H1 (cell line): ENCODE measurements around the gene ZNF70. TPM values are rescaled to one million over a fixed set of nuclear protein-coding genes. Genes with fewer than 3 reads are reported as not detected.

ENCODE experiments used
- CTCF ChIA-PET: fragments of 300-600 bp; sonication (Branson Sonifier 250); formaldehyde crosslinking; loops from one replicate; lab custom pipeline; 2021; ENCODE audit not compliant: partially characterized antibody; lab: Charles Lee
- POLR2A ChIA-PET: fragments of 300-600 bp; sonication (Branson Sonifier 250); formaldehyde crosslinking; loops from one replicate; lab custom pipeline; 2021; ENCODE audit warnings: inconsistent platforms; ENCODE audit not compliant: partially characterized antibody; lab: Charles Lee
- DNase-seq, 2 experiments: peaks; one replicate each; pipeline versions ENCODE4 v3.0.0 to v3.0.0-alpha.2; 2010 to 2022; ENCODE audit warnings: low spot score in 2 of 2, low read depth in 1 of 2, mixed read lengths in 1 of 2
- FAIRE-seq: peaks from 2 replicates; lab custom pipeline; 2011; peaks lifted over from hg19 to GRCh38; lab: Jason Lieb, UNC
- H2AFZ ChIP-seq: 2 replicates; pipeline ENCODE4 v1.8.1; 2012; ENCODE audit warnings: low read length, inconsistent platforms
- H2AK5ac ChIP-seq: 2 replicates; pipeline ENCODE4 v1.6.1; 2013; ENCODE audit warnings: low read depth, low read length
- H2BK120ac ChIP-seq: replicated peaks from 2 replicates; pipeline ENCODE3; 2013; ENCODE audit warnings: low read depth, low read length, inconsistent platforms
- H2BK12ac ChIP-seq: 2 replicates; pipeline ENCODE4 v1.6.1; 2013; ENCODE audit warnings: low read depth, low read length
- H2BK15ac ChIP-seq: 2 replicates; pipeline ENCODE4 v1.6.1; 2013; ENCODE audit warnings: low read length
- H2BK20ac ChIP-seq: 2 replicates; pipeline ENCODE4 v1.6.1; 2013; ENCODE audit warnings: low read length
- H2BK5ac ChIP-seq: 2 replicates; pipeline ENCODE4 v1.6.1; 2013; ENCODE audit warnings: low read depth, low read length
- H3K14ac ChIP-seq: 2 replicates; pipeline ENCODE4 v1.6.1; 2013; ENCODE audit warnings: inconsistent platforms; ENCODE audit not compliant: insufficient read length
- H3K18ac ChIP-seq: 2 replicates; pipeline ENCODE4 v1.6.1; 2013; ENCODE audit warnings: low read length; ENCODE audit errors: extremely low read depth
- H3K23ac ChIP-seq: 2 replicates; pipeline ENCODE4 v1.6.1; 2013; ENCODE audit warnings: inconsistent platforms; ENCODE audit not compliant: insufficient read length
- H3K23me2 ChIP-seq: 2 replicates; pipeline ENCODE4 v1.6.1; 2013; ENCODE audit warnings: low read depth, low read length
- H3K27ac ChIP-seq: 2 replicates; pipeline ENCODE4 v1.6.1; 2011; ENCODE audit warnings: low read depth, low read length, inconsistent platforms
- H3K27me3 ChIP-seq, 4 experiments: replicated peaks in 1 of 4; 1 replicate in 1 of 4; 2 replicates in 3 of 4; pipeline versions ENCODE4 v1.6.1 to v1.8.1; 2011 to 2013; ENCODE audit warnings: low read length in 3 of 4, mild to moderate bottlenecking in 3 of 4, inconsistent platforms in 2 of 4, mixed read lengths in 2 of 4, moderate library complexity in 1 of 4; ENCODE audit not compliant: control insufficient read depth in 3 of 4, insufficient read depth in 3 of 4; ENCODE audit errors: extremely low read depth in 1 of 4
- H3K36me3 ChIP-seq, 4 experiments: 2 replicates each; pipeline versions ENCODE4 v1.6.1 to v1.8.1; 2011 to 2013; ENCODE audit warnings: mild to moderate bottlenecking in 4 of 4, low read length in 3 of 4, moderate library complexity in 2 of 4, control low read depth in 1 of 4, inconsistent platforms in 1 of 4; ENCODE audit not compliant: insufficient read depth in 4 of 4, control insufficient read depth in 2 of 4
- H3K4ac ChIP-seq: replicated peaks from 2 replicates; pipeline ENCODE3; 2013; ENCODE audit warnings: low read length, low read depth, mixed read lengths, inconsistent platforms; ENCODE audit not compliant: insufficient read length
- H3K4me1 ChIP-seq, 4 experiments: replicated peaks in 1 of 4; 1 replicate in 1 of 4; 2 replicates in 3 of 4; pipeline versions ENCODE4 v1.6.1 to v1.8.1; 2011 to 2013; ENCODE audit warnings: low read length in 3 of 4, inconsistent platforms in 2 of 4, mixed read lengths in 1 of 4; ENCODE audit not compliant: insufficient read depth in 4 of 4, control insufficient read depth in 3 of 4
- H3K4me2 ChIP-seq, 2 experiments: 2 replicates each; pipeline versions ENCODE4 v1.6.1 to v1.8.1; 2011 to 2013; ENCODE audit warnings: low read depth in 2 of 2, low read length in 2 of 2, control low read depth in 1 of 2, inconsistent platforms in 1 of 2, mild to moderate bottlenecking in 1 of 2; ENCODE audit not compliant: insufficient read depth in 1 of 2
- H3K4me3 ChIP-seq, 4 experiments: fragments of 200-600, 300-600 bp in 1 of 4; sonication (generic), shearing (Covaris generic), sonication (Bioruptor Twin) in 1 of 4; 2 replicates each; pipeline versions ENCODE4 v1.5.1 to v1.8.1; 2011 to 2016; ENCODE audit warnings: low read length in 4 of 4, low read depth in 3 of 4, control low read depth in 2 of 4, inconsistent platforms in 2 of 4, mild to moderate bottlenecking in 2 of 4, mixed read lengths in 1 of 4, moderate library complexity in 1 of 4; ENCODE audit not compliant: insufficient read depth in 2 of 4; ENCODE audit errors: extremely low read depth in 1 of 4
- H3K56ac ChIP-seq: replicated peaks from 2 replicates; pipeline ENCODE3; 2013; ENCODE audit warnings: low read depth, mild to moderate bottlenecking, mixed read lengths, low read length, inconsistent platforms; ENCODE audit not compliant: insufficient read length
- H3K79me1 ChIP-seq: 2 replicates; pipeline ENCODE4 v1.6.1; 2013; ENCODE audit warnings: low read depth, low read length, control low read depth
- H3K79me2 ChIP-seq, 2 experiments: 2 replicates each; pipeline versions ENCODE4 v1.6.1 to v1.8.1; 2012 to 2013; ENCODE audit warnings: low read length in 2 of 2, mild to moderate bottlenecking in 2 of 2, inconsistent platforms in 1 of 2; ENCODE audit not compliant: insufficient read depth in 2 of 2, control insufficient read depth in 1 of 2
- H3K9ac ChIP-seq, 4 experiments: replicated peaks in 1 of 4; 1 replicate in 1 of 4; 2 replicates in 3 of 4; pipeline versions ENCODE4 v1.6.1 to v1.8.1; 2011 to 2013; ENCODE audit warnings: low read depth in 3 of 4, low read length in 3 of 4, control low read depth in 2 of 4, mild to moderate bottlenecking in 2 of 4, moderate library complexity in 2 of 4, inconsistent platforms in 1 of 4; ENCODE audit errors: extremely low read depth in 1 of 4
- H3K9me3 ChIP-seq, 2 experiments: 2 replicates each; pipeline versions ENCODE4 v1.6.1 to v1.8.1; 2012 to 2013; ENCODE audit warnings: mild to moderate bottlenecking in 2 of 2, moderate library complexity in 2 of 2, control low read depth in 1 of 2, inconsistent platforms in 1 of 2, low read depth in 1 of 2, low read length in 1 of 2, mixed read lengths in 1 of 2; ENCODE audit not compliant: insufficient read depth in 2 of 2
- H4K20me1 ChIP-seq, 2 experiments: replicated peaks in 1 of 2; 2 replicates each; pipeline versions ENCODE3 to v1.8.1; 2011 to 2013; ENCODE audit warnings: inconsistent platforms in 2 of 2, low read length in 2 of 2, mild to moderate bottlenecking in 1 of 2; ENCODE audit not compliant: insufficient read depth in 2 of 2, control insufficient read depth in 1 of 2
- H4K5ac ChIP-seq: 2 replicates; pipeline ENCODE4 v1.6.1; 2013; ENCODE audit warnings: low read length, low read depth, mixed read lengths, inconsistent platforms; ENCODE audit not compliant: insufficient read length
- H4K8ac ChIP-seq: 2 replicates; pipeline ENCODE4 v1.8.0; 2013; ENCODE audit warnings: mild to moderate bottlenecking, moderate library complexity, low read length, inconsistent platforms; ENCODE audit not compliant: insufficient read depth; ENCODE audit errors: extremely low read depth
- H4K91ac ChIP-seq: replicated peaks from 2 replicates; pipeline ENCODE3; 2013; ENCODE audit warnings: low read length, mixed read lengths, inconsistent platforms; ENCODE audit not compliant: insufficient read length
- ATF3 ChIP-seq: IDR thresholded peaks from 2 replicates; pipeline ENCODE4 v1.6.1; 2011; ENCODE audit warnings: low read depth, mild to moderate bottlenecking, low read length; ENCODE audit not compliant: insufficient read depth
- BACH1 ChIP-seq: IDR thresholded peaks from 2 replicates; pipeline ENCODE4 v1.6.1; 2012; ENCODE audit warnings: low read length, improper control_type of control experiment
- CHD2 ChIP-seq: IDR thresholded peaks from 2 replicates; pipeline ENCODE4 v1.6.1; 2012; ENCODE audit warnings: low read length, improper control_type of control experiment
- HDAC2 ChIP-seq, 2 experiments: fragments of 300-600 bp in 1 of 2; sonication (generic) in 1 of 2; IDR thresholded peaks; 2 replicates each; pipeline ENCODE4 v1.6.1; 2011 to 2012; ENCODE audit warnings: low read depth in 2 of 2, low read length in 2 of 2, mild to moderate bottlenecking in 2 of 2, moderate library complexity in 2 of 2, borderline replicate concordance in 1 of 2, inconsistent platforms in 1 of 2
- RAD21 ChIP-seq, 2 experiments: IDR thresholded peaks in 1 of 2; conservative IDR thresholded peaks in 1 of 2; 2 replicates each; pipeline ENCODE4 v1.6.1; 2011; ENCODE audit warnings: low read depth in 2 of 2, low read length in 2 of 2, improper control_type of control experiment in 1 of 2, inconsistent platforms in 1 of 2, mild to moderate bottlenecking in 1 of 2, moderate library complexity in 1 of 2
- RBBP5 ChIP-seq: IDR thresholded peaks from 2 replicates; pipeline ENCODE4 v1.7.1; 2012; ENCODE audit warnings: low read depth, mild to moderate bottlenecking, inconsistent platforms, low read length, moderate library complexity, borderline replicate concordance
- SP1 ChIP-seq: IDR thresholded peaks from 2 replicates; pipeline ENCODE4 v1.6.1; 2011; ENCODE audit warnings: low read depth, low read length
- WGBS, 2 experiments: shearing (Covaris generic) in 1 of 2; methylation state at CpG; one replicate each; pipeline versions ENCODE4 v1.1.6 to v1.1.7; 2013 to 2015; ENCODE audit warnings: low lambda C conversion rate in 2 of 2, mixed read lengths in 2 of 2, inconsistent platforms in 1 of 2, low coverage in 1 of 2, missing lambda C conversion rate in 1 of 2; ENCODE audit not compliant: insufficient replicate concordance in 2 of 2, insufficient coverage in 1 of 2, insufficient read length in 1 of 2; ENCODE audit errors: extremely low coverage in 1 of 2, missing lambda C conversion rate in 1 of 2; 5-methylcytosine and 5-hydroxymethylcytosine counted together
- polyA plus RNA-seq, 7 experiments: library from polyadenylated mRNA; depleted of rRNA in 3 of 7; stranded (reverse) in 5 of 7; unstranded in 2 of 7; fragments of >200 nt in 5 of 7; fragments of 200-250 nt in 2 of 7; gene quantifications; 1 replicate in 5 of 7; 2 replicates in 1 of 7; 4 replicates in 1 of 7; pipeline versions ENCODE4 v1.2.1 to v1.2.3, GENCODE V29; 2011 to 2013; ENCODE audit warnings: missing spikeins in 2 of 7, mixed read lengths in 2 of 7
- total RNA-seq: library from RNA; stranded (reverse); fragmentation: NEBNext Ultra II Directional; extraction: Animal tissue kit (Norgen Biotek cat#: 25700); gene quantifications from 2 replicates; pipeline ENCODE4 v1.2.1, GENCODE V29; 2021

ZNF70 gene
- total and polyA plus RNA-seq, 2 of the 8 experiments (the other 6 are each of a cell fraction or from before 2014, with no cell fraction given), result 1.1 to 2.6 TPM

DNA sequence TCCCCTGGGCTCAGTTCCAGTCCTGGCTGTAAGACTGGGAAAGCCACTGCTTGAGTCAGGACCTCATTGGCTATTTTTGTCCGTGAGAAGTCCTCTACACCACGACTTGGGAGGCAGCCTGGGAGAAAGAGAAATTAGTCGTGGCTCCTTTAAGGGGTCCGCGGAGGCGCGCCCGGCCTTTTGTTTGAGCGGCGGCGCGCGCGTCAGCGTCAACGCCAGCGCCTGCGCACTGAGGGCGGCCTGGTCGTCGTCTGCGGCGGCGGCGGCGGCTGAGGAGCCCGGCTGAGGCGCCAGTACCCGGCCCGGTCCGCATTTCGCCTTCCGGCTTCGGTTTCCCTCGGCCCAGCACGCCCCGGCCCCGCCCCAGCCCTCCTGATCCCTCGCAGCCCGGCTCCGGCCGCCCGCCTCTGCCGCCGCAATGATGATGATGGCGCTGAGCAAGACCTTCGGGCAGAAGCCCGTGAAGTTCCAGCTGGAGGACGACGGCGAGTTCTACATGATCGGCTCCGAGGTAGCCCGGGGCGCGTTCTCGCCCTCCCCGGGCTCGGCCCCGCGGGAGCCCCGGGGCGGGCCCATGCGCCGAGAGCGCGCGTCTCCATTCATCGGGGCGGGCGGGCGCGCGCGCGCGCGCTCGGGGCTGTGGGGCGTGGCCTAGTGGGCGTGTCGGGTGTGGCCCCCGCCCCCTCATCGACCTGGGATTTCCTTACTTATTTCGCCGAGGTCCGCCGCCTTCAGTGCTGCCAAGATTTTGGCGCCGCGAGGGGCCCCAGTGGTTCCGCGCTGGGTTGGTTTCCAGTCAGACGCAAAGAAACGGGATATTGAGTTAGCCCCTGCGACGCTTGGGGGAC, 36.1 kb upstream of the ZNF70 start, which contains the start of gene SMARCB1:
Gene SMARCB1 (plus strand): TSS at position 215 of the 848 bp plus-strand sequence. CDS start 204 bp downstream, at position 419.
- Histone ChIP-seq H4K8ac (peak within 1 kb of the TSS; percentile 100), H4K20me1 (peaks cover 2 to 19% of the 10 kb centered on the region in 2 experiments), H2BK5ac (peak within 1 kb of the TSS; percentile 90), H3K27me3 (no peaks in the 10 kb centered on the region), H3K4me3 (peak within 1 kb of the TSS; percentile 79 to 87 (median 82)), H4K91ac (peak within 1 kb of the TSS; percentile 58), H2BK12ac (peak within 1 kb of the TSS; percentile 34), H3K23ac (no peak within 1 kb of the TSS), H2BK20ac (no peak within 1 kb of the TSS), H3K9ac (peak within 1 kb of the TSS; percentile 89 to 96 (median 96)), H3K4me1 (peaks cover 0 to 10% (median 4%) of the 10 kb centered on the region in 4 experiments; a peak in 6 of 7 replicates), H3K27ac (peak within 1 kb of the TSS; percentile 98), H3K4ac (peak within 1 kb of the TSS; percentile 95), H2AFZ (peak within 1 kb of the TSS; percentile 76; the same call in 1 of the 2 replicates), H2BK15ac (0 out of 2 replicates have a peak within 1 kb of the TSS, but pooled peaks have one; percentile 25), H2AK5ac (no peak within 1 kb of the TSS), H2BK120ac (no peak within 1 kb of the TSS), H3K23me2 (peaks cover 3% of the 10 kb centered on the region; the same call in 1 of the 2 replicates), H3K79me2 (peaks cover 22 to 46% of the 10 kb centered on the region in 2 experiments), H3K79me1 (peaks cover 3% of the 10 kb centered on the region; the same call in 1 of the 2 replicates), H3K36me3 (0 out of 8 replicates have a peak, but pooled peaks cover 0 to 2% (median 0%) of the 10 kb centered on the region in 4 experiments), H3K56ac (peak within 1 kb of the TSS; percentile 97), H3K18ac (peak within 1 kb of the TSS; percentile 38), H4K5ac (peak within 1 kb of the TSS; percentile 94), H3K4me2 (peak within 1 kb of the TSS; percentile 64 to 79), H3K9me3 (no peaks in the 10 kb centered on the region), H3K14ac (no peak within 1 kb of the TSS)
- peak in 1 of 2 experiments; percentile 95 for DNase-seq
- ChIA-PET POLR2A (interaction anchor here (0.6 to 4.5 kb wide), 10 partner anchors 9 to 94 kb away, joined by 3 to 45 read pairs (median 5); partner anchors contain the start of genes CHCHD10 and MMP11), CTCF (interaction anchor here (5.1 to 6.4 kb wide), 2 partner anchors 11 to 17 kb away, joined by 42 to 47 read pairs; partner anchors contain the start of genes CHCHD10 and MMP11)
- 1% methylated on average over 69 of the region's 97 CpGs; no CpG with 5 or more reads in 1 of the 2 experiments for WGBS, 2 experiments
- FAIRE-seq, result peak; percentile 7
- TF ChIP-seq CHD2, result no peak
- TF ChIP-seq SP1, result peak; percentile 56; the same call in 1 of the 2 replicates
- no peak for TF ChIP-seq BACH1
- TF ChIP-seq HDAC2 (IDR thresholded peaks at IDR 0.05; ENCODE audit: borderline replicate concordance in 1 of 2, low read depth in 2 of 2, low read length in 2 of 2), result no peak
- peak in 1 of 2 experiments; percentile 11; a peak in 1 of 4 replicates for TF ChIP-seq RAD21 (IDR thresholded peaks at IDR 0.05 in 1 of 2, conservative IDR thresholded peaks at IDR 0.05 in 1 of 2; ENCODE audit: low read depth in 2 of 2, low read length in 2 of 2)
- TF ChIP-seq RBBP5, result peak; percentile 75; the same call in 1 of the 2 replicates
- no peak for TF ChIP-seq ATF3
